GM23338 (cell line): ENCODE measurements around the gene IQGAP1. TPM values are rescaled to one million over a fixed set of nuclear protein-coding genes. Genes with fewer than 3 reads are reported as not detected.

Experiments
- ATAC-seq: fragments of 200-7000 bp; cut with Tn5 transposase; 3 replicates; pipeline ENCODE4 v1.9.1; 2020
- DNase-seq: peaks from one replicate; pipeline ENCODE4 v3.0.0-alpha.2; 2015; ENCODE audit warnings: low spot score
- H2AFZ ChIP-seq: fragments of 200-600 bp; sonication (generic); 2 replicates; pipeline ENCODE4 v1.8.0; 2016; ENCODE audit warnings: antibody characterized with exemption, mild to moderate bottlenecking, moderate library complexity
- H3F3A ChIP-seq: fragments of 200-600 bp; sonication (generic); replicated peaks from 2 replicates; pipeline ENCODE4 v1.8.0; 2017; ENCODE audit warnings: antibody characterized with exemption, mixed run types, low read depth
- H3K27ac ChIP-seq: fragments of 200-600 bp; sonication (generic); 2 replicates; pipeline ENCODE4 v1.6.1; 2016; ENCODE audit warnings: low read depth
- H3K27me3 ChIP-seq: fragments of 200-600 bp; sonication (generic); 2 replicates; pipeline ENCODE4 v1.8.0; 2016; ENCODE audit warnings: mild to moderate bottlenecking, mixed run types, moderate library complexity; ENCODE audit not compliant: insufficient read depth
- H3K36me3 ChIP-seq: fragments of 200-600 bp; sonication (generic); 2 replicates; pipeline ENCODE4 v1.8.0; 2016; ENCODE audit warnings: mild to moderate bottlenecking; ENCODE audit not compliant: insufficient read depth
- H3K4me1 ChIP-seq: fragments of 200-600 bp; sonication (generic); 2 replicates; pipeline ENCODE4 v1.8.0; 2016; ENCODE audit warnings: mild to moderate bottlenecking, moderate library complexity; ENCODE audit not compliant: insufficient read depth
- H3K4me2 ChIP-seq: fragments of 200-600 bp; sonication (generic); 2 replicates; pipeline ENCODE4 v1.7.1; 2017; ENCODE audit warnings: mixed run types
- H3K4me3 ChIP-seq: fragments of 200-600 bp; sonication (generic); 2 replicates; pipeline ENCODE4 v1.6.1; 2016; ENCODE audit warnings: mixed run types
- H3K79me2 ChIP-seq: fragments of 200-600 bp; sonication (generic); replicated peaks from 2 replicates; pipeline ENCODE4 v1.8.0; 2017; ENCODE audit warnings: mild to moderate bottlenecking; ENCODE audit not compliant: insufficient read depth
- H3K9me2 ChIP-seq: fragments of 200-600 bp; sonication (generic); 2 replicates; pipeline ENCODE4 v1.8.0; 2017; ENCODE audit not compliant: insufficient read depth
- H4K20me1 ChIP-seq: fragments of 200-600 bp; sonication (generic); replicated peaks from 2 replicates; pipeline ENCODE4 v1.8.0; 2017; ENCODE audit warnings: mild to moderate bottlenecking; ENCODE audit not compliant: insufficient read depth
- H3K27ac Mint-ChIP-seq: 2 replicates; pipeline ENCODE4 v1.8.0; 2020; ENCODE audit warnings: inconsistent platforms, mild to moderate bottlenecking, moderate library complexity, mixed read lengths
- H3K27me3 Mint-ChIP-seq: 3 replicates; pipeline ENCODE4 v1.8.0; 2022; ENCODE audit warnings: low read depth, mild to moderate bottlenecking, moderate library complexity, mixed read lengths, inconsistent platforms; ENCODE audit not compliant: insufficient read depth, poor library complexity
- H3K36me3 Mint-ChIP-seq: 3 replicates; pipeline ENCODE4 v1.8.0; 2021; ENCODE audit warnings: low read depth, mild to moderate bottlenecking, inconsistent platforms, moderate library complexity, mixed read lengths
- H3K4me1 Mint-ChIP-seq: 3 replicates; pipeline ENCODE4 v1.8.0; 2020; ENCODE audit warnings: mild to moderate bottlenecking, inconsistent platforms, mixed read lengths
- H3K4me3 Mint-ChIP-seq: 3 replicates; pipeline ENCODE4 v1.8.0; 2021; ENCODE audit warnings: moderate library complexity, mild to moderate bottlenecking, inconsistent platforms, mixed read lengths
- H3K9me3 Mint-ChIP-seq: 3 replicates; pipeline ENCODE4 v1.8.0; 2020; ENCODE audit warnings: moderate library complexity, mild to moderate bottlenecking, inconsistent platforms, mixed read lengths
- CREB1 ChIP-seq: fragments of 250-450 bp; sonication (Bioruptor Pico); IDR thresholded peaks from 2 replicates; pipeline ENCODE4 v1.5.0; 2020; ENCODE audit warnings: low read depth, mild to moderate bottlenecking, moderate library complexity
- CTCF ChIP-seq, 2 experiments: fragments of 200-600 bp in 1 of 2; sonication (generic) in 1 of 2; conservative IDR thresholded peaks; 2 replicates each; pipeline versions ENCODE4 v1.5.1 to v1.6.1; 2016 to 2017; ENCODE audit warnings: antibody characterized with exemption in 2 of 2, low read depth in 2 of 2, mild to moderate bottlenecking in 2 of 2, moderate library complexity in 1 of 2
- ETS1 ChIP-seq: IDR thresholded peaks from 2 replicates; pipeline ENCODE4 v1.6.1; 2016; ENCODE audit warnings: antibody characterized with exemption
- EZH2phosphoT487 ChIP-seq: fragments of 200-600 bp; sonication (generic); IDR thresholded peaks from one replicate; pipeline ENCODE4 v1.8.1; 2018; ENCODE audit warnings: antibody characterized with exemption; ENCODE audit not compliant: unreplicated experiment
- JUNB ChIP-seq: IDR thresholded peaks from one replicate; pipeline ENCODE4 v1.6.1; 2016; ENCODE audit warnings: antibody characterized with exemption; ENCODE audit not compliant: unreplicated experiment
- REST ChIP-seq: IDR thresholded peaks from one replicate; pipeline ENCODE4 v1.6.1; 2018; ENCODE audit warnings: antibody characterized with exemption; ENCODE audit not compliant: unreplicated experiment
- STAT1 ChIP-seq: IDR thresholded peaks from one replicate; pipeline ENCODE4 v1.6.1; 2016; ENCODE audit warnings: antibody characterized with exemption; ENCODE audit not compliant: unreplicated experiment
- ZNF331 ChIP-seq: fragments of 250-450 bp; sonication (Bioruptor Pico); IDR thresholded peaks from 2 replicates; pipeline ENCODE4 v1.5.0; 2020; ENCODE audit warnings: low read depth, mild to moderate bottlenecking, moderate library complexity
- polyA plus RNA-seq: library from polyadenylated mRNA; unstranded; fragments of >200 nt; fragmentation: Nextera tagmentation; extraction: Ambion mirVana; gene quantifications from 2 replicates; pipeline ENCODE4 v1.2.1, GENCODE V29; 2016
- total RNA-seq: library from RNA; depleted of rRNA; stranded (reverse); fragments of >200 nt; shearing (Covaris generic); gene quantifications from 2 replicates; pipeline ENCODE4 v1.2.3, GENCODE V29; 2014

Gene IQGAP1
- total and polyA plus RNA-seq, 2 experiments from 2014 or later: 92.7 to 159 TPM

DNA sequence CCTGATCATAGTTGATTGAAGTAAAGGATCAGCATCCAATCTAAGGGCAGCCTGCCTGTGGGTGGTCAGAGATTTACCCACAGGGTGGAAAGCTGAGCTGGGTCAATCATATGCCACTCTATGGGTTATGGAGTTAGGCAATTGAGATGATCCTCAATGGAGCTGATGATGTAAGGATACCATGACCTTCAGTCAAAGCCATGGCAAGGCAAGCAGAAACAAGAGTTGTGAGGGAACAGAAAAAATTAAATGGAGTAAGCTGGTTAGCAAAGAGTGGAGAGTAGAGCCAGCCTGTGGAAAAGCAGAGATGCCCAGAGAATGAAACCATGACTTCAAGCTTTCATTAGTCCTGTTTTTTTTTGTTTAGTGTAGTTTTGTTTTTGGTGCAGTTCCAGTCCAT, 5.7 kb upstream of the IQGAP1 start:
- no peaks in the 10 kb centered on the region; the same call in 1 of the 3 replicates for H3K4me1 Mint-ChIP-seq
- no peaks in the 10 kb centered on the region for H4K20me1 ChIP-seq
- no peak for ATAC-seq

More for the DNA sequence above, 5.7 kb upstream of the IQGAP1 start:
- H3K36me3 ChIP-seq: no peaks in the 10 kb centered on the region; the same call in 1 of the 2 replicates
- H3K4me1 ChIP-seq: no peaks in the 10 kb centered on the region
- H3K9me2 ChIP-seq: no peaks in the 10 kb centered on the region
- no peak overlapping the region for H3K4me3 ChIP-seq
- Mint-ChIP-seq H3K9me3 (peaks cover 24% of the 10 kb centered on the region), H3K27me3 (no peaks in the 10 kb centered on the region), H3K27ac (no peak overlapping the region), H3K36me3 (peaks cover 15% of the 10 kb centered on the region; the same call in 2 of the 3 replicates), H3K4me3 (no peak overlapping the region)
- H3F3A ChIP-seq: 0 out of 2 replicates have a peak, but pooled peaks cover 4% of the 10 kb centered on the region
- TF ChIP-seq CTCF (conservative IDR thresholded peaks at IDR 0.05; ENCODE audit: low read depth in 2 of 2) (no peak), ZNF331 (CRISPR knock-in tag) (no peak), CREB1 (CRISPR knock-in tag) (no peak), STAT1 (no peak), JUNB (no peak), REST (no peak), ETS1 (no peak), EZH2phosphoT487 (no peak)
- no peaks in the 10 kb centered on the region for H3K27me3 ChIP-seq
- H3K4me2 ChIP-seq: no peak overlapping the region
- no peak overlapping the region for H2AFZ ChIP-seq
- DNase-seq: no peak
- H3K79me2 ChIP-seq: no peaks in the 10 kb centered on the region
- H3K27ac ChIP-seq: no peak overlapping the region
